ENCODE results near the gene TEX51.

DNA sequence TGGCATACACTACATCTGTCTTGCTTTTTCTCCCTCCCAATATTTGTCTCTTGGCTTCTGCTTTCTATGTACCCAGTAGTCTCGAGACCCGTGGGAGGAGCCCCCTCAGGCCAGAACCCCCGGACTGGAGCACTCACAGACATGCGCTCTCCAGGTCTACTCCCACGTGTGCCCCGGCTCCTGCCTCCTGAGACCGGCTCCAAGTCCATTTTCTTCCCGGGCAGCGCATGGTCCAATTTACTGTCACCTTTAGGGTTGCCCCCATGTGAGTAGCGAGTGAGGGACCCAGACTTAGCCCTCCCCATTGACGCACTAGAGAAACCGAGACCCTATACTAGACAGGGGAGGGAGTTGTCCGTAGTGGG is 11.8 kb upstream of the TEX51 start:
- TF ChIP-seq ZNF10 (tag by site-specific recombination; IDR thresholded peaks at IDR 0.05), result no peak
- no peak for TF ChIP-seq KLF9 (tag by site-specific recombination; IDR thresholded peaks at IDR 0.05; ENCODE audit: low read depth)
- TF ChIP-seq, protein P1, sequence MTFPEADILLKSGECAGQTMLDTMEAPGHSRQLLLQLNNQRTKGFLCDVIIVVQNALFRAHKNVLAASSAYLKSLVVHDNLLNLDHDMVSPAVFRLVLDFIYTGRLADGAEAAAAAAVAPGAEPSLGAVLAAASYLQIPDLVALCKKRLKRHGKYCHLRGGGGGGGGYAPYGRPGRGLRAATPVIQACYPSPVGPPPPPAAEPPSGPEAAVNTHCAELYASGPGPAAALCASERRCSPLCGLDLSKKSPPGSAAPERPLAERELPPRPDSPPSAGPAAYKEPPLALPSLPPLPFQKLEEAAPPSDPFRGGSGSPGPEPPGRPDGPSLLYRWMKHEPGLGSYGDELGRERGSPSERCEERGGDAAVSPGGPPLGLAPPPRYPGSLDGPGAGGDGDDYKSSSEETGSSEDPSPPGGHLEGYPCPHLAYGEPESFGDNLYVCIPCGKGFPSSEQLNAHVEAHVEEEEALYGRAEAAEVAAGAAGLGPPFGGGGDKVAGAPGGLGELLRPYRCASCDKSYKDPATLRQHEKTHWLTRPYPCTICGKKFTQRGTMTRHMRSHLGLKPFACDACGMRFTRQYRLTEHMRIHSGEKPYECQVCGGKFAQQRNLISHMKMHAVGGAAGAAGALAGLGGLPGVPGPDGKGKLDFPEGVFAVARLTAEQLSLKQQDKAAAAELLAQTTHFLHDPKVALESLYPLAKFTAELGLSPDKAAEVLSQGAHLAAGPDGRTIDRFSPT (tag by site-specific recombination; IDR thresholded peaks at IDR 0.05), result no peak
- TF ChIP-seq, protein P2, sequence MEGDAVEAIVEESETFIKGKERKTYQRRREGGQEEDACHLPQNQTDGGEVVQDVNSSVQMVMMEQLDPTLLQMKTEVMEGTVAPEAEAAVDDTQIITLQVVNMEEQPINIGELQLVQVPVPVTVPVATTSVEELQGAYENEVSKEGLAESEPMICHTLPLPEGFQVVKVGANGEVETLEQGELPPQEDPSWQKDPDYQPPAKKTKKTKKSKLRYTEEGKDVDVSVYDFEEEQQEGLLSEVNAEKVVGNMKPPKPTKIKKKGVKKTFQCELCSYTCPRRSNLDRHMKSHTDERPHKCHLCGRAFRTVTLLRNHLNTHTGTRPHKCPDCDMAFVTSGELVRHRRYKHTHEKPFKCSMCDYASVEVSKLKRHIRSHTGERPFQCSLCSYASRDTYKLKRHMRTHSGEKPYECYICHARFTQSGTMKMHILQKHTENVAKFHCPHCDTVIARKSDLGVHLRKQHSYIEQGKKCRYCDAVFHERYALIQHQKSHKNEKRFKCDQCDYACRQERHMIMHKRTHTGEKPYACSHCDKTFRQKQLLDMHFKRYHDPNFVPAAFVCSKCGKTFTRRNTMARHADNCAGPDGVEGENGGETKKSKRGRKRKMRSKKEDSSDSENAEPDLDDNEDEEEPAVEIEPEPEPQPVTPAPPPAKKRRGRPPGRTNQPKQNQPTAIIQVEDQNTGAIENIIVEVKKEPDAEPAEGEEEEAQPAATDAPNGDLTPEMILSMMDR (tag by site-specific recombination; IDR thresholded peaks at IDR 0.05), result no peak
- TF ChIP-seq, protein P3, sequence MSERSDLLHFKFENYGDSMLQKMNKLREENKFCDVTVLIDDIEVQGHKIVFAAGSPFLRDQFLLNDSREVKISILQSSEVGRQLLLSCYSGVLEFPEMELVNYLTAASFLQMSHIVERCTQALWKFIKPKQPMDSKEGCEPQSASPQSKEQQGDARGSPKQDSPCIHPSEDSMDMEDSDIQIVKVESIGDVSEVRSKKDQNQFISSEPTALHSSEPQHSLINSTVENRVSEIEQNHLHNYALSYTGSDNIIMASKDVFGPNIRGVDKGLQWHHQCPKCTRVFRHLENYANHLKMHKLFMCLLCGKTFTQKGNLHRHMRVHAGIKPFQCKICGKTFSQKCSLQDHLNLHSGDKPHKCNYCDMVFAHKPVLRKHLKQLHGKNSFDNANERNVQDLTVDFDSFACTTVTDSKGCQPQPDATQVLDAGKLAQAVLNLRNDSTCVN (tag by site-specific recombination; optimal IDR thresholded peaks at IDR 0.05), result no peak
- TF ChIP-seq ZEB2 (tag by site-specific recombination; IDR thresholded peaks at IDR 0.05), result no peak
- no peak for TF ChIP-seq KLF16 (tag by site-specific recombination; IDR thresholded peaks at IDR 0.05)
- no peak for TF ChIP-seq TCF7L2 (IDR thresholded peaks at IDR 0.05; ENCODE audit: borderline replicate concordance, low read depth, low read length)
- TF ChIP-seq, protein P4, sequence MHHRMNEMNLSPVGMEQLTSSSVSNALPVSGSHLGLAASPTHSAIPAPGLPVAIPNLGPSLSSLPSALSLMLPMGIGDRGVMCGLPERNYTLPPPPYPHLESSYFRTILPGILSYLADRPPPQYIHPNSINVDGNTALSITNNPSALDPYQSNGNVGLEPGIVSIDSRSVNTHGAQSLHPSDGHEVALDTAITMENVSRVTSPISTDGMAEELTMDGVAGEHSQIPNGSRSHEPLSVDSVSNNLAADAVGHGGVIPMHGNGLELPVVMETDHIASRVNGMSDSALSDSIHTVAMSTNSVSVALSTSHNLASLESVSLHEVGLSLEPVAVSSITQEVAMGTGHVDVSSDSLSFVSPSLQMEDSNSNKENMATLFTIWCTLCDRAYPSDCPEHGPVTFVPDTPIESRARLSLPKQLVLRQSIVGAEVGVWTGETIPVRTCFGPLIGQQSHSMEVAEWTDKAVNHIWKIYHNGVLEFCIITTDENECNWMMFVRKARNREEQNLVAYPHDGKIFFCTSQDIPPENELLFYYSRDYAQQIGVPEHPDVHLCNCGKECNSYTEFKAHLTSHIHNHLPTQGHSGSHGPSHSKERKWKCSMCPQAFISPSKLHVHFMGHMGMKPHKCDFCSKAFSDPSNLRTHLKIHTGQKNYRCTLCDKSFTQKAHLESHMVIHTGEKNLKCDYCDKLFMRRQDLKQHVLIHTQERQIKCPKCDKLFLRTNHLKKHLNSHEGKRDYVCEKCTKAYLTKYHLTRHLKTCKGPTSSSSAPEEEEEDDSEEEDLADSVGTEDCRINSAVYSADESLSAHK (tag by site-specific recombination; IDR thresholded peaks at IDR 0.05), result no peak
- TF ChIP-seq ZNF274 (IDR thresholded peaks at IDR 0.05; ENCODE audit: low read length), result no peak
- TF ChIP-seq ZNF274 (tag by site-specific recombination; IDR thresholded peaks at IDR 0.05; ENCODE audit: borderline replicate concordance), result no peak
- TF ChIP-seq, protein P5, sequence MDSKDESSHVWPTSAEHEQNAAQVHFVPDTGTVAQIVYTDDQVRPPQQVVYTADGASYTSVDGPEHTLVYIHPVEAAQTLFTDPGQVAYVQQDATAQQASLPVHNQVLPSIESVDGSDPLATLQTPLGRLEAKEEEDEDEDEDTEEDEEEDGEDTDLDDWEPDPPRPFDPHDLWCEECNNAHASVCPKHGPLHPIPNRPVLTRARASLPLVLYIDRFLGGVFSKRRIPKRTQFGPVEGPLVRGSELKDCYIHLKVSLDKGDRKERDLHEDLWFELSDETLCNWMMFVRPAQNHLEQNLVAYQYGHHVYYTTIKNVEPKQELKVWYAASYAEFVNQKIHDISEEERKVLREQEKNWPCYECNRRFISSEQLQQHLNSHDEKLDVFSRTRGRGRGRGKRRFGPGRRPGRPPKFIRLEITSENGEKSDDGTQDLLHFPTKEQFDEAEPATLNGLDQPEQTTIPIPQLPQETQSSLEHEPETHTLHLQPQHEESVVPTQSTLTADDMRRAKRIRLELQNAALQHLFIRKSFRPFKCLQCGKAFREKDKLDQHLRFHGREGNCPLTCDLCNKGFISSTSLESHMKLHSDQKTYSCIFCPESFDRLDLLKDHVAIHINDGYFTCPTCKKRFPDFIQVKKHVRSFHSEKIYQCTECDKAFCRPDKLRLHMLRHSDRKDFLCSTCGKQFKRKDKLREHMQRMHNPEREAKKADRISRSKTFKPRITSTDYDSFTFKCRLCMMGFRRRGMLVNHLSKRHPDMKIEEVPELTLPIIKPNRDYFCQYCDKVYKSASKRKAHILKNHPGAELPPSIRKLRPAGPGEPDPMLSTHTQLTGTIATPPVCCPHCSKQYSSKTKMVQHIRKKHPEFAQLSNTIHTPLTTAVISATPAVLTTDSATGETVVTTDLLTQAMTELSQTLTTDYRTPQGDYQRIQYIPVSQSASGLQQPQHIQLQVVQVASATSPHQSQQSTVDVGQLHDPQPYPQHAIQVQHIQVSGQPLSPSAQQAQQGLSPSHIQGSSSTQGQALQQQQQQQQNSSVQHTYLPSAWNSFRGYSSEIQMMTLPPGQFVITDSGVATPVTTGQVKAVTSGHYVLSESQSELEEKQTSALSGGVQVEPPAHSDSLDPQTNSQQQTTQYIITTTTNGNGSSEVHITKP (tag by site-specific recombination; IDR thresholded peaks at IDR 0.05), result no peak
- no peak for TF ChIP-seq ZNF302 (tag by site-specific recombination; IDR thresholded peaks at IDR 0.05; ENCODE audit: low read depth)
- no peak for TF ChIP-seq ZNF558 (tag by site-specific recombination; IDR thresholded peaks at IDR 0.05)

Data from HEK293 (cell line).